GM19463 (cell line): ENCODE data around the gene PLAC9.
A peak's percentile ranks its signal among the peaks of the same experiment; 100 is the strongest.

ENCODE experiments used
- ATAC-seq: cut with Tn5 transposase; IDR thresholded peaks from one replicate; pipeline ENCODE4 v1.9.1; 2021; ENCODE audit warnings: mild to moderate bottlenecking, moderate library complexity; ENCODE audit not compliant: unreplicated experiment

The PLAC9 gene

GRCh38 chr10:80177781-80178636 lies 45.5 kb downstream of the PLAC9 start:
- no peak for ATAC-seq

GRCh38 chr10:80182986-80183385 lies 50.5 kb downstream of the PLAC9 start:
- ATAC-seq = no peak

GRCh38 chr10:80183436-80183835 lies 50.9 kb downstream of the PLAC9 start:
- ATAC-seq = no peak

- ATAC-seq = no peak
Measured at GRCh38 chr10:80184291-80184690, 51.8 kb downstream of the PLAC9 start.

GRCh38 chr10:80185578-80186299 lies 53.2 kb downstream of the PLAC9 start:
- no peak for ATAC-seq

GRCh38 chr10:80186364-80187012 lies 54.0 kb downstream of the PLAC9 start:
- ATAC-seq = no peak

GRCh38 chr10:80187060-80187459 lies 54.5 kb downstream of the PLAC9 start:
- no peak for ATAC-seq

GRCh38 chr10:80187465-80188409 lies 55.2 kb downstream of the PLAC9 start:
- peak; percentile 84 for ATAC-seq

- no peak for ATAC-seq
Measured at GRCh38 chr10:80188713-80189112, 56.2 kb downstream of the PLAC9 start.

- ATAC-seq = no peak
Measured at GRCh38 chr10:80191589-80192270, 59.2 kb downstream of the PLAC9 start.

- no peak for ATAC-seq
Measured at GRCh38 chr10:80192553-80192952, 60.0 kb downstream of the PLAC9 start.

- ATAC-seq = no peak
Measured at GRCh38 chr10:80194373-80195045, 62.0 kb downstream of the PLAC9 start.
